Gastrocnemius medialis (tissue), 4 donors: ENCODE results near the gene PDE4B.

Experiments
- POLR2A ChIP-seq, 2 donors: fragments of 450-650 bp; IDR thresholded peaks; one replicate each; pipeline ENCODE4 v1.6.1; 2017; ENCODE audit warnings: antibody characterized with exemption in 2 of 2, mild to moderate bottlenecking in 2 of 2, moderate library complexity in 2 of 2
- TF ChIP-seq, protein P1 (sequence below), 5 experiments: fragments of 450-650 bp in 3 of 5; fragments of 200-600 bp in 2 of 5; sonication (generic) in 2 of 5; IDR thresholded peaks in 4 of 5; conservative IDR thresholded peaks in 1 of 5; 1 replicate in 4 of 5; 2 replicates in 1 of 5; pipeline ENCODE4 v1.5.1; 2016 to 2019; ENCODE audit warnings: antibody characterized with exemption in 5 of 5, mild to moderate bottlenecking in 3 of 5, moderate library complexity in 3 of 5

DNA sequence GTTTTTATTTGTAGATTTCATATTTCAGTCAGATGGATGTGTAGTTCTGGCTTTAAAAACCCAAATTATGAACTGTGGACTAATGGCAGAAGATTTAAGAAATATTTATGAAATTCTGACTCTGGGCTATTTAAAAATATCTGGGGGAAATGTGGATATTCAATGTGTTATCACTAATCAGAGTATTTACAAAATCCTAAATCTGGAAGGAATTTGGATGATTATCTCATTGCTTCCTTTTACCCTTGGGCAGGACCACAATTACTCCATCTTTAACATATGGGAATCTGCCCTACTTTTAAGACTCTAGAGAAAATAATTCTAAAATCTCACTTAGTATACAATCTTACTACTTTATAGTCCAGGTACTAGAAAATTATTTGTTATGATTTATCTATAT, 203.2 kb downstream of the PDE4B start:
- TF ChIP-seq, protein P1, sequence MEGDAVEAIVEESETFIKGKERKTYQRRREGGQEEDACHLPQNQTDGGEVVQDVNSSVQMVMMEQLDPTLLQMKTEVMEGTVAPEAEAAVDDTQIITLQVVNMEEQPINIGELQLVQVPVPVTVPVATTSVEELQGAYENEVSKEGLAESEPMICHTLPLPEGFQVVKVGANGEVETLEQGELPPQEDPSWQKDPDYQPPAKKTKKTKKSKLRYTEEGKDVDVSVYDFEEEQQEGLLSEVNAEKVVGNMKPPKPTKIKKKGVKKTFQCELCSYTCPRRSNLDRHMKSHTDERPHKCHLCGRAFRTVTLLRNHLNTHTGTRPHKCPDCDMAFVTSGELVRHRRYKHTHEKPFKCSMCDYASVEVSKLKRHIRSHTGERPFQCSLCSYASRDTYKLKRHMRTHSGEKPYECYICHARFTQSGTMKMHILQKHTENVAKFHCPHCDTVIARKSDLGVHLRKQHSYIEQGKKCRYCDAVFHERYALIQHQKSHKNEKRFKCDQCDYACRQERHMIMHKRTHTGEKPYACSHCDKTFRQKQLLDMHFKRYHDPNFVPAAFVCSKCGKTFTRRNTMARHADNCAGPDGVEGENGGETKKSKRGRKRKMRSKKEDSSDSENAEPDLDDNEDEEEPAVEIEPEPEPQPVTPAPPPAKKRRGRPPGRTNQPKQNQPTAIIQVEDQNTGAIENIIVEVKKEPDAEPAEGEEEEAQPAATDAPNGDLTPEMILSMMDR (IDR thresholded peaks at IDR 0.05 in 4 of 5, conservative IDR thresholded peaks at IDR 0.05 in 1 of 5) = no peak
- no peak for TF ChIP-seq POLR2A (IDR thresholded peaks at IDR 0.05)
